Stimulated activated CD8-positive, alpha-beta memory T cell treated with anti-CD3 and anti-CD28 coated beads, Interleukin-7, amount 100 ng/mL, for 48 hours (primary cell): Measurements from ENCODE around the gene ZYG11A.
"Not testable (repeated sequence)": the region's sequence is repeated elsewhere in the genome, so short reads cannot be mapped to it uniquely, and the experiment has no call there.

Experiments used
- DNase-seq, 2 donors: peaks; one replicate each; pipeline ENCODE4 v3.0.0-alpha.2; 2020; ENCODE audit warnings: low read depth in 1 of 2; ENCODE audit errors: extremely low read depth in 1 of 2

The ZYG11A gene

DNA sequence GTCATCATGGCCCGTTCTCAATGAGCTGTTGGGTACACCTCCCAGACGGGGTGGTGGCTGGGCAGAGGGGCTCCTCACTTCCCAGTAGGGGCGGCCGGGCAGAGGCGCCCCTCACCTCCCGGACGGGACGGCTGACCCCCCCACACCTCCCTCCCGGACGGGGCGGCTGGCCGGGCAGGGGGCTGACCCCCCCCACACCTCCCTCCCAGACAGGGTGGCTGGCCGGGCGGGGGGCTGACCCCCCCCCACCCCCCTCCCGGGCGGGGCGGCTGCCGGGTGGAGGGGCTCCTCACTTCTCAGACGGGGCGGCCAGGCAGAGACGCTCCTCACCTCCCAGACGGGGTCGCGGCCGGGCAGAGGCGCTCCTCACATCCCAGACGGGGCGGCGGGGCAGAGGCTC lies 27.2 kb downstream of the ZYG11A start:
- DNase-seq = not testable (repeated sequence)

DNA sequence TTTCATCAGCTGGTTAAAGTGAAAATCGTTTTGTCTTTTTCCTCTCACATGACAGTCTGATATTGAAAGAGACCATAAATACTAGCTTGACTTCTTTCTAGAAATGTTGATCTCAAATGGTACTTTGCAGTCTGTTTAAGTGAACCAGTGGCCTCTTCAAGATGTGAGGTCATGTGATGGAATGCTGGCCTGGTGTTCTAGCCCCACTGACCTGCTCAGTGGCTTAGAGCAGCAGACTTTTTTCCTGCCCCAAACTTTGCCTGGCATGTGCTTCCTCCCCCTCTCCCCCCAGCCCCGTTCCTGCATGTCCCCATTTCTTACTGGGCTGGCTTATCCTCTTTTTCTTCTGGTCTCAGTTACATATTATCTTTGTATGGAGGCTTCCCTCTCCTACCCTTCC lies 34.3 kb downstream of the ZYG11A start:
- no peak for DNase-seq

DNA sequence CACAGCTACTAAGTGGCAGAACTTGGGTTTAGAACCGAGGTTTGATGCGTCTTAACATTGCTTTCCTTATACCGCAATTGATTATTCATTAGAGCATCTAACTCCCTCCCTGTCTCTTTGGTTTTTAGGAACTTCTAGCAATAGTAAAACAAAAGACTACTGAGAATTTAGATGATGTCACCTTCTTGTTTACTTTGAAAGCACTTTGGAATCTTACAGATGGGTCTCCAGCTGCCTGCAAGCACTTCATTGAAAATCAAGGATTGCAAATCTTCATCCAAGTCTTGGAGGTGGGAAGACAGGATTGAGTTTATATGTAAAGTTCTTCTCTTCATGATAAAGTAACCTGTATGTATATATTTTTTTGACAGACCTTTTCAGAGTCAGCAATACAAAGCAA lies 35.0 kb downstream of the ZYG11A start:
- DNase-seq = no peak

DNA sequence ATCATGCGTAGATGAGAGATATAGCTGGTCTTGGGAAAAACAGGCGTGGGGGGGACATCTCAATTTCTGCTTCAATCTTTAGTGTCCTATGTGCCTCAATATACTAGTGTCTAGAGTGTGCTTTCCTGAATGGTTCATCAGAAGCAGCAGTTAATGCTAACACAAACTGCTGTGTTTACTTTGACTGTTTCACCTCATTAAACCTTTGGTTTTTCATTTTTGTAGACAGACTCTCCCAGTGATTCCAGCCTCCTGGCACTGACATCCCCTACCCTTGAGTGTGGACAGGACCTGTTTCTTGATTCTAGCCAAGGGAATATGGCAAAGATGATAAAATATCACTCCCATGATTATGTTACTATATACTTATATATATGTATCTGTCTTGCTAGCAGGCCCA lies 37.6 kb downstream of the ZYG11A start:
- DNase-seq = no peak

DNA sequence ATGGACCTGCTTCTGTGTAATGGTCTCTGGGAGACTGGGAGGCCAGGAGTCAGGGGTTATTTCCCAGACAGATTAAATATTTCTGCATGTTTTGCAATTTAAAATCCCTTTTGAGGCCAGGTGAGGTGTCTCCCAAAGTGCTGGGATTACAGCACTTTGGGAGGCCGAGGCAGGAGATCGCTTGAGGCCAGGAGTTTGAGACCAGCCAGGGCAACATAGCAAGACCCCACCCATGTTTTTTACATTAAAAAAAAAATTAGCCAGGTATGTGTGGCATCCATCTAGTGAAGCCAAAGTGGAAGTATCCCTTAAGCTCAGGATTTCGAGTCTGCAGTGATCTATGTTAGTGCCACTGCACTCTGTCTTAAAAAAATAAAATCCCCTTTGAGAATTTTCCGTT lies 44.9 kb downstream of the ZYG11A start:
- no peak for DNase-seq

DNA sequence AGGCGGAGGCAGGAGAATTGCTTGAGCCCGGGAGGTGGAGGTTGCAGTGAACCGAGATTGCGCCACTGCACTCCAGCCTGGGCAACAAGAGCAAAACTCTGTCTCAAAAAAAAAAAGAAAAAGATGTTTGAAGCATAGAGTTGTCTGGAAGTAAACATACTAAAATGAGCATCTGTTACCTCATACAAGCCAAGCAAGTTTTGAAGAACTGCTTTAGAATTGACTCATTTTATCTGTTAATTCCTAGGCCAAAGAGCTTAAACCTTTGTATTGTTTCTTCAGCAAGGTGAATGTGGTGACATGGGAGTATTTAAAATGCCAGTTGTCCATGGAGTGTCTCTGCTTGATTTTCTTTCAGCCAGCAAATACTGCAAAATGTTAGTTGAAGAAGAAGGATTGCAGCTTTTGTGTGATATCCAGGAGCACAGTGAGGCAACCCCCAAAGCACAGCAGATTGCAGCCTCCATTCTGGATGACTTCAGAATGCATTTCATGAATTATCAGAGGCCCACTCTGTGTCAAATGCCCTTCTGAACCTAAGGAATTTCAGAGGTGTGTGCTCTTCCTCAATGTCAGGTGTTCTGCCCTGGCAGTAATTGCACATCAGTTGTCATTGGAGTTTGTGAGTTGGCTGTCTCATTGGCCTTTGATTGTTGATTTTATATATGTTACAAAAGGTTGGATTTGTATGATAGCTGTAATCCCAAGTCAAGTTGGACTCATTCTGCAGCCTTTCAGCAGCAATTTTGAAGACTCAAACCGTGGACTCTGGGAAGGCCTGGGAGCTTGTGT lies 50.1 kb downstream of the ZYG11A start:
- no peak for DNase-seq

DNA sequence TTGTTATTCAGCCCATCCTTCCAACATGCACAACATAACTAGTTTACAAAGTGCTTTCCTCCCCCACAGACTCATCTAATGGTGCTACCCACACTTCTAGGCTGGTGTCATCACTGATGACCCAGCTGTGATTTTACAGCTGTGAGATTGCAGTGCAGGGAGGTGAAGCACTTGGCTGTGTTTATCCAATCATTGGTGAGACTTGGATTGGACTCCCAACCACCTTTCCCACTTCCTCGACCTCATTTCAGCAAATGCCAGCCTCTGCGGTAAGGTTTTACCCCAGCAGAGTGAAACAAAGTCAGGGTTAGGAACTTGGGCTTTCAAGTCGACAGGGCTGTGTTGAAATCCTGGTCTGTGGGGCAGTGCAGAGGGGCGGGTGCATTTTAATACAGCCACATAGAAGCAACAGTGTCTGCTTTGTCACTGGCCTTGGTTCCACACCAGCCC lies 56.9 kb downstream of the ZYG11A start:
- no peak for DNase-seq

DNA sequence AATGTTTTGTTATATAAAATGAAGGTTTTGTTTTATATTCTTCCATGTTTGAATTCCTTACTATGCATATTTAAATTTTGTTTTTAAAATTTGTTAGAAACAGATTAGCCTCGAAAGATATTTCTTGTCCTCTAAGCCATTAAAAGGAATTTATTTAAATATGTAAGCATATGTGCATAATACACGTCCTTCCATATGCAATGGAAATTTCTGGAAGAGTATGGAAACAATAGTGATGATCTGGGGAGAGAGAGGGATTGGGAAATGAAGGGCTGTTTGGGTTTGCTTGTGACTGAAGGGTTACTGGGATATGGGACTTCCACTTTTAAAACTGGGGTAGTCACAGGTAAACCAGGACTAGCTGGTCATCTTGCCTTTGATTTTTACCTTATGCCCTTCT lies 57.8 kb downstream of the ZYG11A start:
- no peak for DNase-seq

DNA sequence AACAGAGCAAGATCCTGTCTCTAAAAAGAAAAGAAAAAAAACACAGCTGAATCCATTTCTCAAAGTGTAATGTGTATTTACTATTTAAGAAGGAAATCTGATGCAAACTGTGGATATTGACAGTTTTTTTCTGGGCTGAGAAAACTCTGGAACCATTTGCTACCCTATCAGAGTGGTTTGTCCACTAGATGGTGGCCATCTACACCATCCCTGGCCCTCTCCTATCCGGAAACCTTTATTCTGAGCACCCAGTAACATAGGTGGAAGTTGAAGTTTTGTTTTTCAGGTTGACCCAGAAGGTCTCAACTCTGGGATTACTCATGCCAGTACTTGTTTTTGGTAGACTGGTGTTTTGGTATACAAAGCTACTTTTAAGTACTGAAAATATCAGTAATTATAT lies 58.8 kb downstream of the ZYG11A start:
- no peak for DNase-seq

DNA sequence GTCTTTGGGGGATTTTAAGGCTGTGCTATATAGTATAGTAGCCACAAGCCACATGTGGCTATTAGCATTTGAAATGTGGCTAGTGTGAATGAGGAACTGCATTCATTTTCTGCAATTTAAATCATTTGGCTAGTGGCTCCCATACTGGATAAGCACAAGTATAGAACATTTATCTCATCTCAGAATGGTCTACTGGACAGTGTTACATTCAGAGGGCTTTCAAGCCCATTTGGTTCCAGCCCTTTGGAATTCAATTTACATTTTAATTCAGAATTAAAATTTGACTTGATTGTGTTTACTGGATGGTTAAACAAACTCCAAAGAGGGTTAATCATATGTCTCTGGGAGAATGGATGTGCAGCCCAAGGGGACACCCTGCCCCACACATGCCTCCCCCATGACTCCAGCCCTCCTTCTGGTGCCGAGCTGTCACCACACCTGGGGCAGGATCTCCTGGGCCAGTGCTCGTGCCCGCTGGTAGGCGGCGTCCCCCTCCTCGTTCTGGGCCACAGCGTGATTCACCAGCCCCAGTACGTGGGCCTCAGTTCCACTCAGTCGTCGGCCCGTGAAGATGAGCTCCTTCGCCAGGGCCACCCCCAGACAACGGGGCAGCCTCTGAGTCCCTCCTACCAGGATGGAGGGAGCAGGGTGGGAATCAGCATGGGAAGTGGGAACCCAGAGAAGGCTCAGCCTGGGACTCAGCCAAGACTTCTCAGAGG lies 61.8 kb downstream of the ZYG11A start:
- no peak for DNase-seq

DNA sequence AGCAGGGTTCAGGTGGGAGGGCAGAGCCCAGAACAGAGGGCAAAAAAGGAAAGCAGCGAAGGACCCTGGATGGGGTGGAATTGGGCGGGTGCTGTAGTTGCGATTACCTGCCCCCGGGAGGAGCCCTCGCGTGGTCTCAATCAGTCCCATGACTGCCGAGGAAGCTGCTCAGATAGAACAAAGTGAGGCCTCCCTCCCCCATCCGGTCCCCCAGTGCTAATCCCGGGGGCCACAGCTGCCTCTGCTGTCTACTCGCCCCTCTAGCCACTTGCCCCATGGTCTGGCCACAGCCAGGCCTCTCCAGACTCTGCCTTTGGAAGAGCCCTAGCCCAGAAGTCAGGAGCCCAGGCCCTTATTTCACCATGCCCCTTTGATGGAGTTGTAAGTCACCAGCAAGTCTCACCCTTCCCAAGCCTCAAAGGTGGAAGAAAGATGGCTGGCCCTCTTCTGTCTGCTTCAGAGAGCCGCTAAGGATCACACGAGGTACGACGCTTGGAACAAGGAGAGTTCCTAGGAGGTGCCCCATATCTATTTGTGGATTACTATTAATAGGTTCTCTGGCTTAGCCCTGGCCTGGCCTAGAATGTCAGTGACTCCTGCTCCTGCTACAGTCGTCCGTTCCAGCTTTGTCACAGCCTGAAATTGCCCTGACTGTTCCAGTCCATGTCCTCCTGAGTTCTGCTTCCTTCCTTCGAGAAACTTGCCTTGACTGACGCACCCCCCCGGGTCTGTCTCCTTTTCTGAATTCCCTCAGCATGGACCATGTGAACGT lies 62.6 kb downstream of the ZYG11A start:
- no peak for DNase-seq

DNA sequence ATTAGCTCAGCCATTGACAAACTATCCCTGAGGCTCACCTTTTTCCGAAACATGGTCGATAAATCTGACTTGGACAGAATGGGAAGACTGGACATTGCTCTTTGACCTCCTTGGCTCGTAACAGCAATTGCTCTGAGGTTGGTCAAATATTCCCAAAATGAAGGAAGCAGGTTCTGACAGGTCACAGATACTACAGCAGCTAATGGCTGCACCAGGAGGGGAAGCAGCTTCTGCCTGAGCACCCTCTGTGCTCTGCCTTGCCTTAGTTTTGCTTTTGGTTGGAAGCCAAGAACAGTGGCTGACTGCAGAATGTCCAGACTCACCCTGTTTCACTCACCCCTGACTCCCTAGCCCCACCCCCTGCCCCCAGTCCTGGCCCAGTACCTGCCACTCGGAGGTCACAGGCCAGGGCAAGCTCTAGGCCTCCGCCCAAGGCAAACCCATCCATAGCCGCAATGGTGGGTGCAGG lies 63.6 kb downstream of the ZYG11A start:
- no peak for DNase-seq

DNA sequence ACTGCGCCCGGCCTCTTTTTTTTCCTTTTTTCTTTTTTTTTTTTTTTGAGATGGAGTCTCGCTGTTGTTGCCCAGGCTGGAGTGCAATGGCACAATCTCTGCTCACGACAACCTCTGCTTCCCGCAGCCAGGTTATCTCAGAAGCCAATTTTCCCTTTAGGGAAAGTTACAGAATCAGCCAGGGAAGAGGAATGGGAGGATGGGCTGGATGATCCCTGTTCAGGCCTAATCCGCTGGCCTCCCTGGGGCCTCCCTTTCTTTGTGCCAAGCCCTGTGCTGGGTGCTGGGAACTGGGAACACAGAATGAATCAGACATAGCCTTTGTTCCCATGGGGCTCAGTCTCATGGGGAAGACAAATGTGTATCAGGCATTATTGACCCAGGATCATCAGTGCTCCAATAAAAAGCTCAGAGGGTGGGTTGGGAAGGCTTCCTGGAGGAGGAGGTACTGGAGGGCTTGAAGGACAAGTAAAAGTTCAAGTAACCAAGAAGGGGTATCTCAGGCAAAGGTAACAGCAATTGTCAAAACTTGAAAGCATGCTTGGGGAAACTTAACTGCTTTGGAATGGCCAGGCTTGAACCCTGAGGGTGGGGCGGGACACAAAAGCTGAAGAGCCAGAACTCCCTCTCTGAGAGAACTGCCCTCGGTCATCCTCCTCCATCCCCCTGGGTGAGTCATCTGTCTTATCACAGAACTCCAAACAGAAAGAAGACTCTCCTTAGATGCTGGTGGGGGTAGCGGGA lies 64.7 kb downstream of the ZYG11A start:
- no peak for DNase-seq

DNA sequence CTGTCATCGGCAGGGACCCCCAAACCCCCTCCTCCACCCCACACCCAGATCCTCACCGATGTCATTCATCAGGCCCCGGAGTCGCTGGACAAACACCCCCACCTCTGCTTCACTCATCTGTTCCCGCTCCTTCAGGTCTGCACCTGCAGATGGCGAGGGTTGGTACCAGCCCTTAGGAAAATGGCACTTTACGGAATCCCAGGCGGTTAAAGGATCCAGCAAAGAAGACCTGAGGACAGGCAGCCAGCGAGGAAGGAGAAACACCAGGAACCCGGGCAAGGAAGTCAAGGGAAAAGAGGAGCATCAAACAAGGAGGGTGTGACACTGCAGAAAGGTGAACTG lies 65.2 kb downstream of the ZYG11A start:
- DNase-seq = no peak

DNA sequence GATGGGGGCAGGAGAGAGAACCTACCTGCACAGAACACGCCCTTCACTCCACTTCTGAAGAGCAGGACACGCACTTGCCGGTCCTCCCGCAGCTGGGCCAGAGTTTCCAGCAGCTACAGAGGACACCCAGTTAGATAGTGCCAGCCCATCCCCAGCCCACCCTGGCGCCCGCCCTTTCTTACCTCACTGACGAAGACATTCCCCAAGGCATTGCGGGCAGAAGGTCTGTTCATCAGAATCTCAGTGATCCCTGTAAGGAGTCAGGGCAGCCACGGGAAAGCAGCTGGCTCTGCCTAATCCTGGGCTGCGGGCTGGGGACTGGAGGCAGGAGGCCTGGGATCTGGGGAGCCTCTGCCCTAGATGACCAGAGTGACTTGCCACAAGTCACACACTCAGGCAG lies 69.0 kb downstream of the ZYG11A start:
- no peak for DNase-seq

DNA sequence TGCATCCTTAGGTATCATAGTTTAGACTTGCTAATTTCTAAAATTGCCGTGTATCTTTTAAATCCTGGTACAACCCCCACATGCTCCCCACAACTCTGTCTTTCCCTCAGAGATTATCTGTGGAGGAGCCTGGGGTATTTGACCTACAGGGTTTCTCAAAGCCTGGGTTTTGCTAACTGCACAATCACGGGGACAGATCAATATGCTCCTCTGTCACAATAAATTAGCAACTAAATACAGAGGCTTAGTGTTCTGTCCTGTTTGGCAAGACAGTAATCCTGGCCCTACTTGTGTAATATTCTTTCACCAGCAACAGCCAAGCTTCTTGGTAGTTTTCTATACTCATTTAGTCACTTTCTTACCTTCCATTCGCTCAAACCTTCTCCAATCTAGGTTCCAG lies 70.5 kb downstream of the ZYG11A start:
- no peak for DNase-seq

DNA sequence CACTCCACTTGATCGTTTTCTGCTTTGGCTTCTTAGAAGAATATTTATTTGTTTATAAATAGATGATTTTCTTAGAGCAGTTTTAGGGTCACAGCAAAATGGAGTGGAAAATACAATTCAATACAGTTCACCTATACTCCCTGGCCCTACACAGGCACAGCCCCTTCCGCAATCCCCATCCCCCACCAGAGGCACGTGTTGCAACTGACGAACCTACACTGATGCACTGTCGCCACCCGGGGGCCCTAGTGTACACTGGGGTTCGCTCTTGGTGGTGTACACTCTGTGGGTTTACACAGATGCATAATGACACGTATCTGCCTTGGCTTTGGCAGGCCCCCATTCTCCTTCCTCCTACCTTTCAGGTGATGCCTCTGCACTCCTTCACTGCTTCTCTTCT lies 71.0 kb downstream of the ZYG11A start:
- DNase-seq = no peak

DNA sequence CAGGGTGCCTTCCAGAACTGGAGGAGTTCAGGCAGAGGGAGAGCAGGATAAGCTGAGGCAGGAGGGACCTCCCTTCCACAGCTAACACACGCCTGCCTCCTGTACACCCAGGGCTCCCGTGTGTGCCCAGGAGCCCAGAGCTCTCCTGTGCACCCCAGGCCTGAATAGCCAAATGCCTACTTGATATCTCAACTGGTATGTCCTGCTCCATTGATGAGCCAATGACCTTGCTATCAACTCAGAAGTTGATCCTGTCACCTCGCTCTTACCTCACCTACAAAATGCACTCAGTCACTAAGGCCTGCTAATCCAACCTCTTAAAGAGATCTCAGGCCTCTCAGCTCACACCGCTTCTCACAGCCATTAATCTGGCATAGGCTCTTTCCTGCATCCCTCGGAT lies 71.9 kb downstream of the ZYG11A start:
- no peak for DNase-seq

DNA sequence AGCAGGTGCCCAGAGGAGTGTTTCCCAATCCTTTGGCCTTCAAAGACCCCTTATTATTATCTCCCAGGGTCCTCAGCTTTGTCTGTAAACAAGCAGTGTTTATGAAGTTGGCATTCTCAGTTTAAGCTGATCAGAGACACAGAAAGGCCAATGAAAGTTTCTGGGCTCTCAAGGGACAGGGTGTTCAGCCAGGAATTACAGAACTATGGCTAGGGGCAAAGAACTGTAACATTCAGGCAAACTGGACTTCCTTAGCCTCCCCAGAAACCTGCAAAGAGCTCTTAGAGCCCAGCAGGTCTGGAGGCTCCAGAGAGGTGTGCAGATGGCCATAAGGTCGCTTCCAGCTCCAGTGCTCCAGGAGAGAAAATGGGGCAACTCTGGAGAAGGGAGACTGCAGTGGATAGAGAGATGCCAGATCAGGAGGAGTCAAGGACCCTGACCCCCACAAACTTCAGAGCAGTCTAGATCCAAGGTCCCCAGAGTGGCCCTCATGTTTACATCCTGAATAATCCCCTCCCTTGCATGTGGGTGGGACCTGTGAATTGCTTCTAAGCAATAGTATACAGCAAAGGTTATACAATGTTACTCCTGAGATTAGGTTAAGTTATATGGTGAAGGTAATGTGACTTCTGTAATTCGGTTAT lies 72.8 kb downstream of the ZYG11A start:
- DNase-seq = no peak

DNA sequence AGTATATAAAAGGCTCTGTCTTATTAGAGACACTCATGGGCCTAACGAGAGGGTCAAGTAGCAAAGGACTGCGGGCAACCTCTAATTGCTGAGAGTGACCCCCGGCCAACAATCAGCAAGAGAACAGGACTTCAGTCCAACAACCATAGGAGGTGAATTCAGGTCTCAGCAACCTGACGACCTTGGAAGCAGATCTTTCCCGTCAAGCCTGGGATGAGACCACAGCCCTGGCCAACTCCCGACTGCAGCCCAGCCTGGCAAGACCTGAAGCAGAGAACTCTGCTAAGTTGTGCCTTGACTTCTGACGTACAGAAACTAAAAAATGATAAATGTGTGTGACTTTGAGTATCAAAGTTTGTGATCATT lies 73.3 kb downstream of the ZYG11A start:
- DNase-seq = no peak
